Colonic mucosa (tissue), 4 donors: Measurements from ENCODE around the gene CLASP2. TPM values are rescaled to one million over a fixed set of nuclear protein-coding genes. Genes with fewer than 3 reads are reported as not detected.

ENCODE experiments used
- DNase-seq: peaks from one replicate; pipeline ENCODE4 v3.0.0-alpha.2; 2020
- H3K27ac ChIP-seq: fragments of 200-600 bp; one replicate; pipeline ENCODE4 v1.8.0; 2021
- H3K27me3 ChIP-seq: fragments of 200-600 bp; one replicate; pipeline ENCODE4 v1.8.0; 2021
- H3K36me3 ChIP-seq: fragments of 200-600 bp; one replicate; pipeline ENCODE4 v1.8.0; 2021
- H3K4me1 ChIP-seq: fragments of 200-600 bp; one replicate; pipeline ENCODE4 v1.8.0; 2021; ENCODE audit warnings: mild to moderate bottlenecking
- H3K4me3 ChIP-seq: fragments of 200-600 bp; one replicate; pipeline ENCODE4 v1.8.0; 2021
- H3K9ac ChIP-seq, 2 donors: one replicate each; pipeline ENCODE4 v1.7.0; 2013; ENCODE audit warnings: control low read depth in 2 of 2, low read depth in 2 of 2, low read length in 2 of 2
- H3K9me3 ChIP-seq: fragments of 200-600 bp; one replicate; pipeline ENCODE4 v1.8.0; 2021
- CTCF ChIP-seq: fragments of 200-600 bp; IDR thresholded peaks from one replicate; pipeline ENCODE4 v1.8.0; 2022; ENCODE audit warnings: antibody characterized with exemption, mild to moderate bottlenecking
- intact Hi-C: fragments of 100-400 bp; cut with DNase I; formaldehyde crosslinking; loops from one replicate; pipeline ENCODE4 v1.14.1; 2022
- total RNA-seq, 2 donors: library from RNA; stranded (reverse); fragmentation: NEBNext Ultra II Directional in 1 of 2; extraction: Animal tissue kit (Norgen Biotek cat#: 25700) in 1 of 2; gene quantifications; one replicate each; pipeline ENCODE4 v1.2.1, GENCODE V29; 2021
- donor health status: healthy.
- donor health status: DM: no; HTN: no; CAD: no.
- donor health status: DM: no; HTN: no; CAD: no.

CLASP2 gene
- total RNA-seq, 2 donors from 2014 or later, result 37.4 to 40.9 TPM

DNA sequence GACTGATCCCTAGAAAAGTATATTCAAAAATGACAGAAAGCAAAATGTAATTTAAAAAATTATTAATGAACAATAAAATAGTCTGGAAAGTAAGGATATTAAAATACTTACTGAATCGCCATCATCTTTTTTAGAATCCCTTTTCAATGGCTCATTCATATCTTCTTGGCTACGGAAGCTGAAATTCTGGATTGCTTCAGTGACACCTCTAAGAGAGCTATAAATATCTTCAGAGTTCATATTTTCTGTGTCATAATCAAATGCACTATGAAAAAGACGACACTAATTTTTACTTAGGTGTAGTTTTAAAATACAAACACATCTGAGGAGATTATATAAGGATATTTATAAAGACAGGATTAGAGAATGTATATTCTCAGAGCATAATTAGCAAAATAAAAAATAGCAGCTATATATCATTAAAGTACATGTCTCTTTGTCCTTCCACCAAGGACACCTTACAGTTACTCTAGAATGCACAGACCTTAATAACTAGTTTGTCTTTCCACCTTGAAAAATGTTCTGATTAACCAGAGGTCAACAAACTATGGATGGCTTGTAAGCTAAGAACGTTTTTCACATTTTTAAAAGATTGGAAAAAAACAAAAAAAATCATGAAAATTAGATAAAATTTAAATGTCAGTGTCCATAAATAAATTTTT lies 179.2 kb downstream of the CLASP2 start:
- Histone ChIP-seq H3K27ac (no peak overlapping the region), H3K36me3 (no peaks in the 10 kb centered on the region), H3K9me3 (no peaks in the 10 kb centered on the region), H3K4me1 (no peaks in the 10 kb centered on the region), H3K9ac (no peak overlapping the region), H3K4me3 (no peak overlapping the region), H3K27me3 (no peaks in the 10 kb centered on the region)
- DNase-seq, result no peak
- TF ChIP-seq CTCF, result no peak
- intact Hi-C loops, result no loop called here

- H3K9ac ChIP-seq, result no peak overlapping the region
- no peaks in the 10 kb centered on the region for H3K27me3 ChIP-seq
- no peaks in the 10 kb centered on the region for H3K4me1 ChIP-seq
- H3K36me3 ChIP-seq, result no peaks in the 10 kb centered on the region
- no peak overlapping the region for H3K4me3 ChIP-seq
- no peak overlapping the region for H3K27ac ChIP-seq
- no peak for DNase-seq
- TF ChIP-seq CTCF, result no peak
- intact Hi-C loops, result no loop called here
- H3K9me3 ChIP-seq, result no peaks in the 10 kb centered on the region
Observed at GRCh38 chr3:33537133-33537532, 180.9 kb downstream of the CLASP2 start.

GRCh38 chr3:33526787-33527186 lies 191.3 kb downstream of the CLASP2 start:
- no peak for TF ChIP-seq CTCF
- H3K36me3 ChIP-seq, result no peaks in the 10 kb centered on the region

GRCh38 chr3:33525232-33525631 lies 192.8 kb downstream of the CLASP2 start:
- no peaks in the 10 kb centered on the region for H3K27me3 ChIP-seq
- intact Hi-C loops, result no loop called here
- no peak for TF ChIP-seq CTCF
- no peak overlapping the region for H3K9ac ChIP-seq
- no peaks in the 10 kb centered on the region for H3K36me3 ChIP-seq
- no peak overlapping the region for H3K4me3 ChIP-seq
- no peaks in the 10 kb centered on the region for H3K4me1 ChIP-seq
- DNase-seq, result peak; percentile 18
- H3K9me3 ChIP-seq, result no peaks in the 10 kb centered on the region
- no peak overlapping the region for H3K27ac ChIP-seq

More at GRCh38 chr3:33526787-33527186, 191.3 kb downstream of the CLASP2 start:
- intact Hi-C loops, result no loop called here
- H3K27ac ChIP-seq, result no peak overlapping the region
- H3K27me3 ChIP-seq, result no peaks in the 10 kb centered on the region
- no peak overlapping the region for H3K9ac ChIP-seq
- no peaks in the 10 kb centered on the region for H3K9me3 ChIP-seq
- no peaks in the 10 kb centered on the region for H3K4me1 ChIP-seq
- H3K4me3 ChIP-seq, result no peak overlapping the region
- DNase-seq, result no peak

- intact Hi-C loops, result no loop called here
- DNase-seq, result no peak
- no peak overlapping the region for H3K4me3 ChIP-seq
- H3K9ac ChIP-seq, result no peak overlapping the region
- H3K27ac ChIP-seq, result no peak overlapping the region
- H3K36me3 ChIP-seq, result no peaks in the 10 kb centered on the region
- no peaks in the 10 kb centered on the region for H3K27me3 ChIP-seq
- no peak for TF ChIP-seq CTCF
- no peaks in the 10 kb centered on the region for H3K9me3 ChIP-seq
- no peaks in the 10 kb centered on the region for H3K4me1 ChIP-seq
Observed at GRCh38 chr3:33523093-33523667, 194.9 kb downstream of the CLASP2 start.
